Omental fat pad (tissue), 4 donors: Measurements from ENCODE around the gene FIBP. TPM values are rescaled to one million over a fixed set of nuclear protein-coding genes. Genes with fewer than 3 reads are reported as not detected.

ENCODE experiments used
- ATAC-seq: fragments of 150-250 bp; one replicate; pipeline ENCODE4 v1.9.1; 2016; ENCODE audit warnings: mild to moderate bottlenecking, moderate library complexity; ENCODE audit not compliant: low FRiP score
- DNase-seq: peaks from one replicate; pipeline ENCODE4 v3.0.0-alpha.2; 2019; ENCODE audit warnings: low spot score
- total RNA-seq, 4 donors: library from RNA; depleted of rRNA; stranded (reverse); fragments of >200 nt; gene quantifications; one replicate each; pipeline ENCODE4 v1.1.0, GENCODE V29; 2016
- TF ChIP-seq, protein P1 (sequence below), 3 donors: fragments of 450-650 bp; IDR thresholded peaks; one replicate each; pipeline ENCODE4 v1.5.1; 2016 to 2017; ENCODE audit warnings: antibody characterized with exemption in 3 of 3, mild to moderate bottlenecking in 3 of 3, moderate library complexity in 2 of 3

The FIBP gene
- total RNA-seq, 4 donors from 2014 or later = 48.8 to 66.4 (median 54.6) TPM

DNA sequence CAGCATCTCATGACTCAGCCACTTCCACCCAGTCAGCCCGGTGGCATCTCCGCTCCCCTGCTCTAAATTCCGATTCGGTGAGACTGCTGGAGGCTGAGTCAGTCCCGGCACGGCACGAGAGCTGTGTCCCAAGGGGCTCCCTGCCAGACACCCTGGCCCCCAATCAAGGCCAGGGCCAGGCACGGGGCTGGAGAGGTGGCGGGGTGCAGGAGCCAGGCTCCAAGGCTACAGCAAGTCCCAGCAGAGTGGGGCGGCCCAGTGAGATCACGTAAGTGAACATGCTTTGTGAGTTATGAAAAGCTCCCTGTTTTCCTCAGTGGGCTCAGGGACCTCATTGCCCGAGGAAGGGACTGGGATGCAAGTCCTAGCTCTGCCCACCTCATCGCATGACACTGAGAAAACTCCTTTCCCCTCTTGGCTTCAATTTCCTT is 27.6 kb upstream of the FIBP start:
- ATAC-seq = peak; percentile 74
- DNase-seq = peak; percentile 75

DNA sequence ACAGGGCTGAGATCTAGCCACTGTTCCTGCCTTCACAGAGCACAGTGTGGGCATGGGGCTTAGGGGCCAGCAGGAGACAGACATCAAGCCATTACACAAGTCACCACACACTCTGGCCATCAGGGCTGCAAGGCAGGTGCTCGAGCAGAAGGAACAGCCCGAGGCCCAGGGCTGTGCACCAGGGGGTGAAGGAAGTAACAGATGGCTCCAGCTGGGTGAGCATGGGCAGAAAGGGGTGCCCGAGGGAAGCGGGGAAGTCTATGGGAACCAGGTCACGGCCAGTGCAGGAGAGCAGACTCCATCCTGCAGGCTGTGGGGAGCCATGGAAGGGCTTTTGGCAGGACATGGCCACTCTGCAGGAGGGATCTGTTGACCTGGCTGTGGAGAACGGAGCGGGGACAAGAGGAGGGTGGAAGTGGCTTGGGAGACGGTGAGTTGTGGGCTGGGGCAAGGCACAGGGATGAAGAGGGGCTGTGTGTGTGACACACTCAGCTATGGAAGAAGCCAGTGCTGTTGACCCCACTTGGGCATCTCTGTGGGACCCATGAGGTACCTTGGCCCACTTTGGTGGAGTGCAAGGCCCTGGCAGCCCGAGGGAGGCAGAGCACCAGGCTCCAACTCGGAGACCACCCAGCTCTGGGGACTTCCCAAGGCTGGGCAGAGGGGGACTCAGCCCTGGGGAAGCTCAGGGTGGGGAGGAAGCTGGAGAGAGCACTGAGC is 27.0 kb upstream of the FIBP start:
- TF ChIP-seq, protein P1, sequence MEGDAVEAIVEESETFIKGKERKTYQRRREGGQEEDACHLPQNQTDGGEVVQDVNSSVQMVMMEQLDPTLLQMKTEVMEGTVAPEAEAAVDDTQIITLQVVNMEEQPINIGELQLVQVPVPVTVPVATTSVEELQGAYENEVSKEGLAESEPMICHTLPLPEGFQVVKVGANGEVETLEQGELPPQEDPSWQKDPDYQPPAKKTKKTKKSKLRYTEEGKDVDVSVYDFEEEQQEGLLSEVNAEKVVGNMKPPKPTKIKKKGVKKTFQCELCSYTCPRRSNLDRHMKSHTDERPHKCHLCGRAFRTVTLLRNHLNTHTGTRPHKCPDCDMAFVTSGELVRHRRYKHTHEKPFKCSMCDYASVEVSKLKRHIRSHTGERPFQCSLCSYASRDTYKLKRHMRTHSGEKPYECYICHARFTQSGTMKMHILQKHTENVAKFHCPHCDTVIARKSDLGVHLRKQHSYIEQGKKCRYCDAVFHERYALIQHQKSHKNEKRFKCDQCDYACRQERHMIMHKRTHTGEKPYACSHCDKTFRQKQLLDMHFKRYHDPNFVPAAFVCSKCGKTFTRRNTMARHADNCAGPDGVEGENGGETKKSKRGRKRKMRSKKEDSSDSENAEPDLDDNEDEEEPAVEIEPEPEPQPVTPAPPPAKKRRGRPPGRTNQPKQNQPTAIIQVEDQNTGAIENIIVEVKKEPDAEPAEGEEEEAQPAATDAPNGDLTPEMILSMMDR (IDR thresholded peaks at IDR 0.05) = no peak
- no peak for DNase-seq
- ATAC-seq = no peak

More for the DNA sequence above, 27.6 kb upstream of the FIBP start:
- TF ChIP-seq, protein P1 (IDR thresholded peaks at IDR 0.05) = no peak

DNA sequence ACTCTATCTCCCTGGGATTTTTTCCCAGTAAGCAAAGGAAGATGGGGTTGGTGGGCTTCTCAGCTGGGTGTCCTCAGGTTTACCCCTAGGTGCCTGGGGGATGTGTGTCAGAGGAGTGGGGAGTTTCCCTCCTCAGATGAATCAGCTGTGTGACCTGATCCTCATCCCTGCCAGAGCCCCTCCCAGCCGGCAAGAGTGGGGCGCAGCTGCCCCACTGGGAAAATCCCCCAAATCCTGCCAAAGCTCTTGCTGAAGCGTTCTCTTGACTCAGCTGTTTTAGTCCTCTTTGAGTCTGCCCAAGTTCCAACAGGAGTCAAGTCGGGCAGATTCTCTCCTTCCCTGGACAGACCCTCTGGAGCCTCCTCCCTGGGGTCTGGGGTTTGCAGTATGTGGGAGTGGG is 24.6 kb upstream of the FIBP start:
- DNase-seq (no peak), ATAC-seq (peak; percentile 36)
- TF ChIP-seq, protein P1 (IDR thresholded peaks at IDR 0.05) = no peak

DNA sequence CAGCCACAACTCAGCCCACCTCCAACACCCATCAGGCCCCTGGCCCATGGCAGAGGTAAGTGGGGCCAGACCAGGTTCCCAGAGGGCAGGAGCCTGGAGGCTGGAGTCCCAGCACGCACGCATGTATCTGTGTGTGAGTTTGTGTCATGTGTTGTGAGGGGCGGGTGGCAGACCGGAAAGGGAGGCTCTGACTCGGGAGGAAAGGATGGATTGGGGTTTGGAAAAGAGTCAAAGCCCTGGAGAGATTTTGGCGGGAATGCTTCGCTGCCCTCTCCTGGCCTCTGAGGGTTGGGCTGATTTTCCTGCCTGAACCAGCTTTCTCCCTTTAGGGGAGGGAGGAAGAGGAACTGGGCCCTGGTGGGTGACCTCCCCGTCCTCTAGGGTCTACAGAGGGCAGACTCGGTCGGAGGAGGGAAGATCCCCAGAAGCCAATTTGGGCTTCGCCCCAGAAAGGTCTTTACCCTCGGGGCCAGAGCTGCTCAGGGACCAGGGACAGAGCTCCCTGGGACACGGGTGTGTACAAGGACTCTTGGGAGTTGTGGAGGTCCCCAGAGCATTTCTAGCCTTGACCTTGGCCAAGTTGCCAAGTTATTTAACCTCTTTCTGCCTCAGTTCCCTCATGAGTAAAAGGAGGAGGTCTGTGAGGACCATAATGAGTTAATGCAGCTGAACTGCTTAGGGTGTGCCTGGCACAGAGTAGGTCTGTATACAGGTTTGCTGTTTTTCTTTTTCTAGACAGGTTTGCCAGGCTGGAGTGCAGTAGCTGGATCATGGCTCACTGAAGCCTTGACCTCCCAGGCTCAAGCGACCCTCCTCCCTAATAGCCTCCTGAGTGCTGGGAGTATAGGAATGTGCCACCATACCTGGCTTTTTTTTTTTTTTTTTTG is 23.7 kb upstream of the FIBP start:
- TF ChIP-seq, protein P1 (IDR thresholded peaks at IDR 0.05) = no peak
- ATAC-seq (peak; percentile 31), DNase-seq (no peak)

DNA sequence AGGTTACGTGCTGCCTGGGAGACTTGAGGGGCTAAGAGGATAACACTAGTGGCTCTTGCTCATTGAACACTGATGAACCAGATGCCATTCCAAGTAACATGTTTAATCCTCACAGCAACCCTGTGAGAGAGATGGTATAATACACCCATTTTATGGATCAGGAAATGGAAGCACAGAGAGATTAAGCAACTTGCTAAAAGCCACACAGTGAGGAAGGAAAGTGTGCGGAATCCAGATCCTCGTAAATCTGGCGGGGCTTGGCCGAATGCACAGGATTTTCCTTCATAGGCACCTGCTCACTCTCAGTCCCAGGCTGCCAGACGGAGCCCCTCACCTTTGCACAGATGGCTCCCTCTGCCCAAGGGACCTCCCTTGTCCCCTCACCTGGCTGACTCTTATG is 19.6 kb upstream of the FIBP start:
- ATAC-seq (no peak), DNase-seq (no peak)
- TF ChIP-seq, protein P1 (IDR thresholded peaks at IDR 0.05) = no peak

DNA sequence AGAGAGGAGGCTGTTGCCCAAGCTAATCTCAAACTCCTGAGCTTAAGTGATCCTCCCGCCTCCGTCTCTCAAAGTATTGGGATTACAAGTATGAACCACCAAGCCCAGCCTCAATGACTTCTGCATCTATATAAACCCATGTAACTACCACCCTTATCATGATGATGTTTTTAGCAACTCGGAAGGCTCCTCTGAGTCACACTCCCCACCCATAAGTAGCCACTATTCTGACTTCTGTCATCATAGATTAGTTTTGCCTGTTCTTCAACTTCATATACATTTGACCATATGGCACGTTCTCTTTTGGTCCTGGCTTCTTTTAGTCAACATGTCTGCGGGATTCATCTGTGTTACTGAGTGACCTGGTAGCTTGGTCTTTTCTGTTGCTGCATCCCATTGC is 18.3 kb upstream of the FIBP start:
- ATAC-seq (no peak), DNase-seq (no peak)
- TF ChIP-seq, protein P1 (IDR thresholded peaks at IDR 0.05) = no peak
